ENCODE results near the gene UBQLN1.

DNA sequence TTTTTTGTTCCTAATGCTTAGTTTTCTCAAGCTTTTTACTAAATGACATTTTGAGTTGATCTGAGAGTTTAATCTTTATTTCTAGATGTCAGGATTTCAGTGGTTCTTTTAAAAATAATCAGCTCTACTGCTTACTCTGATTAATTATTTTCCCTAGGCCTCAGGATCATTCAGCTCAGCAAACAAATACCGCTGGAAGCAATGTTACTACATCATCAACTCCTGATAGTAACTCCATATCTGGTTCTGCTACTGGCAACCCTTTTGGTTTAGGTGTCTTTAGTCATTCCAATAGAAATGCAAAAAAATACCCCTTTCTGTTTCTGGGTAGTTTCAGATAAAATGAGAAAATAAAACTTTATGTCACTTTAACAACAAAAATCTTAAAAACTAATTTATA lies 90.5 kb downstream of the UBQLN1 start:
- TF ChIP-seq, protein P1, sequence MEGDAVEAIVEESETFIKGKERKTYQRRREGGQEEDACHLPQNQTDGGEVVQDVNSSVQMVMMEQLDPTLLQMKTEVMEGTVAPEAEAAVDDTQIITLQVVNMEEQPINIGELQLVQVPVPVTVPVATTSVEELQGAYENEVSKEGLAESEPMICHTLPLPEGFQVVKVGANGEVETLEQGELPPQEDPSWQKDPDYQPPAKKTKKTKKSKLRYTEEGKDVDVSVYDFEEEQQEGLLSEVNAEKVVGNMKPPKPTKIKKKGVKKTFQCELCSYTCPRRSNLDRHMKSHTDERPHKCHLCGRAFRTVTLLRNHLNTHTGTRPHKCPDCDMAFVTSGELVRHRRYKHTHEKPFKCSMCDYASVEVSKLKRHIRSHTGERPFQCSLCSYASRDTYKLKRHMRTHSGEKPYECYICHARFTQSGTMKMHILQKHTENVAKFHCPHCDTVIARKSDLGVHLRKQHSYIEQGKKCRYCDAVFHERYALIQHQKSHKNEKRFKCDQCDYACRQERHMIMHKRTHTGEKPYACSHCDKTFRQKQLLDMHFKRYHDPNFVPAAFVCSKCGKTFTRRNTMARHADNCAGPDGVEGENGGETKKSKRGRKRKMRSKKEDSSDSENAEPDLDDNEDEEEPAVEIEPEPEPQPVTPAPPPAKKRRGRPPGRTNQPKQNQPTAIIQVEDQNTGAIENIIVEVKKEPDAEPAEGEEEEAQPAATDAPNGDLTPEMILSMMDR (conservative IDR thresholded peaks at IDR 0.05), result no peak
- no peak for TF ChIP-seq ZFX (IDR thresholded peaks at IDR 0.05)
